GM19438 (cell line): Measurements from ENCODE around the gene TCEAL4.
A peak's percentile ranks its signal among the peaks of the same experiment; 100 is the strongest.

ENCODE experiments used
- ATAC-seq: cut with Tn5 transposase; IDR thresholded peaks from one replicate; pipeline ENCODE4 v1.9.1; 2021; ENCODE audit warnings: low read depth; ENCODE audit not compliant: unreplicated experiment

Gene TCEAL4

GRCh38 chrX:103585411-103586313, at the start of gene TCEAL4:
TCEAL4 (plus strand) TSS chrX:103585515; CDS start chrX:103586676, 1,161 bp downstream.
- peak; percentile 65 for ATAC-seq

DNA sequence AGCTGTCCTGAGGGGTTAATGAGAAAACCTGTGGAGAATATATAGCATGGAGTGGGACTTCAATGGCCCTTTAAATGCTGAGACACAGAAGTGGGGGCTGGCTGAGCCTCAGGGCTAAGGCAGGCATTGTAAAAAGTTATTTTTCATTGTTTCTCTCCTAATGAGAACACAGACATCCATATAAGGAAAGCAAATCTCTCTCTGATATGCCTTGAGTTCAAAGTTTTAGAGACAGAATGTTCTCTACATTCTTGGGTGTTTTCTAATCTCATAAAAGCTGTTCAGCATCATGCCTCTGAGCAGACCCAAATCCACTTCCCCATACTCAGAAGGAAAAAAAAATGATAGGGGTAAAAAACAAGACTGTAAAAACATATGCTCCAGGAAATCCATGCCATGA, 49.2 kb upstream of the TCEAL4 start:
- no peak for ATAC-seq

DNA sequence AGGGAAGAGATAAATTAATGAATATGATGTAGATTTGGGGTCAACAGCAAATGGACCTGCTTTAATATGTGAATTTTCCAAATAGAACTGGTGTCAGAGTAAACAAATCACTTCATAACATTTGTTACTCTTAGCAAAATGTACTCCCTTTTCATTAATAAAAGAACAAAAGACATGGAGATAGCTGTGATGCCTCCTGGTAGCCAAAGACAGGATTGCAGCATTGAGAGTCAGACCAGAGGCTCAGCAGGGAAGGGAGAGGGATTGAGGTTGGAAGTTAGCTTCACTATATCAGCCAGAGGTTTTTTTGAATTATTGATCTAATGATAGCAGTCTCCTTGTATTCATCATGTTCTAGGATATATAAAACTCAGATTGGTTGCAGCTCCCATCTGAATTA, 48.6 kb upstream of the TCEAL4 start:
- ATAC-seq: no peak

- ATAC-seq: no peak
These were observed 47.4 kb upstream of the TCEAL4 start for GRCh38 chrX:103537871-103538387.

GRCh38 chrX:103538728-103539127, 46.6 kb upstream of the TCEAL4 start:
- no peak for ATAC-seq

DNA sequence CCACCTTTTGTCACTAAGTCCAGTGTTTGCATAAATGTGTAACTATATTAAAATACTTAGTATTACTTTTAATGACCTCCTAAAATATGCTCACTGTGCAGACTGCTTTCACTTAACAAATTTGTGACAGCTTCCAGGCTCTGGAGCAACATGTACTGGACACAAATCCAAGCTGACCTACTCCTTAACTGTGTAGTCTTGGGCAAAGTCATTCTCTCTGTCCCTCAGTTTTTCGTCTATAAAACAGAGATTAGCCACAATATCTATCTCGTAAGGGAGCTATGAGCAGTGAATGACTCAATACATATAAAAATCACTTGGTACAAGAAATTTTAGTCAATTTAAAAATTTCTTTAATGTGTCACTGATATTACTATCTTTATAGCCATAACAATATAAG, 45.6 kb upstream of the TCEAL4 start:
- no peak for ATAC-seq

GRCh38 chrX:103540145-103540544, 45.2 kb upstream of the TCEAL4 start:
- no peak for ATAC-seq

- no peak for ATAC-seq
These were observed 35.4 kb upstream of the TCEAL4 start for GRCh38 chrX:103549916-103550315.

- ATAC-seq: no peak
These were observed 34.8 kb upstream of the TCEAL4 start for GRCh38 chrX:103550415-103551051.

GRCh38 chrX:103552236-103552635, 33.1 kb upstream of the TCEAL4 start:
- ATAC-seq: no peak

- peak; percentile 94 for ATAC-seq
These were observed 30.5 kb upstream of the TCEAL4 start for GRCh38 chrX:103554687-103555424.

- no peak for ATAC-seq
These were observed 28.2 kb upstream of the TCEAL4 start for GRCh38 chrX:103556963-103557612.

GRCh38 chrX:103560256-103560655, 25.1 kb upstream of the TCEAL4 start:
- ATAC-seq: no peak

DNA sequence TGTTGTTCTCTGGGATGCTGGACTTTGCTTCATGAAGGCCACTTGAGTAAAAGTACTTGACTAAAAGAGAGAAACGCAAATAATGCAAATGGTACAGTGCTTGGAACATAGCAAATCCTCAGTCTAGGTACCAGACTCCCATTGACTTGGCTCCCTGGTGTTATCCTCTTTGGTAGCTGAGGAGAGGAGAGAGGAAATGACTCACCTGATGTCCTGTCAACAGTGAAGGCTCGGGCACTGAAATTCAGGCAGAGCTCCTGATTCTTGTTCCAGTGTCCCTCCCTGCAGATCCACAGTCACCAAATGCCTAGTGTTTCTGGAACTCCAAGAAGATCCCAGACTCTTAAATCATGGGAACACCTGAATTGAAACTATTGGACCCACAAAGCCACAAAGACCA, 22.5 kb upstream of the TCEAL4 start:
- no peak for ATAC-seq

DNA sequence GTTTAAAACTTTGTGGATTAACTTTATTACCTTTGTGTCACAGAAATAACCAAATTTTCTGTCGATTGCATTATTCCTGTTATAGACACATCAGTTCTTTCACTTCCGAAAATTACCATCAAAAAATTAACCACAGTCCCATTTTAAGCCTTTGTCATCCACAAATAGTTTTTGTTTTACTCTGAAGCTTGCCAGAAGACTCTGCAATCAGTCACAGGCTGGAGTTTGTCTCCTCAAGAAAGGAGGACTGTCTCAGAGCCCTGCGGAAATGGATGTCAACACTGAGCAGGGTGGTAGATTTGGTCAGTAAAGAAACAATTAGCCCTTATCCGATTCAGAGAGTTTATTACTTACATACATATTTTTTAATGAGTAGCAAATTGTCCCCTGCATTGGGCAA, 20.1 kb upstream of the TCEAL4 start:
- ATAC-seq: no peak

DNA sequence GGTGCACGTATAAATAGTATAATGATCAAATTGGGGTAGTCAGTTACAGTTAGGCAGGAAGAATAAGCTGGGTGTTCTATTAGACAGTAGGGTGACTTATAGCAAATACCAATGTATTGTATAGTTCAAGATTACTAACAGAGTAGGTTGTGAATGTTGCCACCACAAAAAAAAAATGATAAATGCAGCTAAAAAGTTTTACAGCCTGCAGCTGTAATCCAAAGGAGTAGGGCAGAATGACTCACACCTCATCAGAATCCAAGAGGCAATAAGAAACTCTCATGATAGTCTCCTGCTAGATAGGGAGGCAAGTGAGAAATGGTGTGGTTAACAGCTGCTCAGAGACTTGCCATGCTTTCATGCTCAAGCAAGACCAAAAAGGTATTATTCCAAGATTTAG, 19.6 kb upstream of the TCEAL4 start:
- ATAC-seq: no peak

GRCh38 chrX:103571121-103571520, 14.2 kb upstream of the TCEAL4 start:
- ATAC-seq: no peak

DNA sequence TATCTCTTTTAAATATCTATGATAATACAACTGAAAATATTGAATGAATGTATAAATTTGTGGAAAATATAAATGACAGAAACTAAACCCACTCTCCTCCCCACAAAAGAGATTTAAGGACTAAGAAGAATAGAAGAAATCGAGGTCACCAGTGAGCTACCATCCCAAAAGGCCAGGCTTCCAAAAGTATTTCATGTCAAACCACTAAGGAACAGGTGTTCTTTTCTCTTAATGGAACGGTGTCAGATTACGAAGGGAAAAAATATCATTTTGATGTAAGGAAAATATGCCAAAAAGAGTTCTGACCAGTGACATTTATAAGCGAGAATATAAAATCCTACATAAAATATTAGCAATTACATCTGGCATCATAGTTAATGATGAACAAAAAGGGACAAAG, 13.6 kb upstream of the TCEAL4 start:
- no peak for ATAC-seq

- no peak for ATAC-seq
These were observed 12.1 kb upstream of the TCEAL4 start for GRCh38 chrX:103573202-103573601.

- ATAC-seq: no peak
These were observed 719 bp upstream of the TCEAL4 start for GRCh38 chrX:103584596-103584995.

GRCh38 chrX:103586314-103586646, 965 bp downstream of the TCEAL4 start:
- peak; percentile 3 for ATAC-seq
